ENCODE results near the gene PRSS3.
A peak's percentile ranks its signal among the peaks of the same experiment; 100 is the strongest.
"Not testable (repeated sequence)": the region's sequence is repeated elsewhere in the genome, so short reads cannot be mapped to it uniquely, and the experiment has no call there.

The PRSS3 gene

DNA sequence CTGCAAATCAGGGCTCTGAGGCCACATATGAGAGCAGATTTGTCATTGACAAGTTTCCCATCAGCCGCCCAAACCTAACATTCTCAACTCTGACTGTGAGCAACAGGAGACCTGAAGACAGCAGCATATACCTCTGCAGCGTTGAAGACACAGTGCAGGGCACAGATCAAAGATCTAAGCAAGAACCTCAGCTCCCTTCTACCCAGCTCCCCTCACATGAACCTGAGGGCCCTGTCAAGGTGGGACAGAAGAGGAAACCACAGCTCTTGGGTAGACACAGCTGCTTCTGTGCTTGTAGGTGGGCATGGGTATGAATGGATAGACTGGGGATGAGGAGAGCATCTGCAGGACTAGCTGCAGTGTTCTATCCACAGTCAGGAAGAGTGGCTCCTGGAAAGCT lies 8.7 kb upstream of the PRSS3 start:
- no peak for DNase-seq (ENCODE audit: low spot score)

DNA sequence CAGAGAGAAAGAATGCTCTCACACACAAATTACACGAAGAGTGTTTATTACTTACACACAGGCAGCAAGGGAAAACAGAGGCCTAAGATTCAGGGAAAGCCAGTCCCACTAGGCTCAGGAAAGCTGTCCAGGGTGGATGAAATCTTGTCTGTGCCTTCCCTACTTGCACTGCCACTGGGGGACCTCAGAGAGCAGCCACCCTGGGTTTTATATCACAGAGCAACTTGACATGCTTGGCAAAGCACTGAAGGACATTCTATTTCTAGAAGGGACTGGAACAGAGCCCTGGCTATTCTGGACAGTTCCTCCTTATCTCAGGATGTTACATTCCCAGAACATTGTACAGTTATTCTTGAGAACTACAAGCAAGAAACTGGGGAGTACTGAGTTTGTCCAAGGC lies 7.5 kb upstream of the PRSS3 start:
- DNase-seq (ENCODE audit: low spot score): no peak

DNA sequence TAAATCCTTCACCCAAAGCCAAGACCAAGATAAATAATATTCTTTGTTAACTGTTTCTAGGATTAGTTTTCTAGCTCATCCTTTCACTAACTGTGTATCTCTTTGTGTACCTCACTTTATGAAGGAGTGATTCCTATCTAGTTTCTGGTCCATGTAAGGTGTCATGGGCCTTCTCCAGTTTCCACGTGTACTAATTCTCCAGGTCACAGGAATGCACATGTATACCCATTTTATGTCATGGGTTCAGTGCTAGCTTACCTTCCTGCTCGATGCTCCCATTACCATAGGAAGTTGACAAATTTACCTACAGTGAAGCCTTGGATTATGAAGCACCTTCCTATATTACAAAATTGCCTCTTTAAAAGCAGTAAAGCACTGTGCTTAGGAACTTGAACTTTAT lies 5.9 kb upstream of the PRSS3 start:
- not testable (repeated sequence) for DNase-seq (ENCODE audit: low spot score)

DNA sequence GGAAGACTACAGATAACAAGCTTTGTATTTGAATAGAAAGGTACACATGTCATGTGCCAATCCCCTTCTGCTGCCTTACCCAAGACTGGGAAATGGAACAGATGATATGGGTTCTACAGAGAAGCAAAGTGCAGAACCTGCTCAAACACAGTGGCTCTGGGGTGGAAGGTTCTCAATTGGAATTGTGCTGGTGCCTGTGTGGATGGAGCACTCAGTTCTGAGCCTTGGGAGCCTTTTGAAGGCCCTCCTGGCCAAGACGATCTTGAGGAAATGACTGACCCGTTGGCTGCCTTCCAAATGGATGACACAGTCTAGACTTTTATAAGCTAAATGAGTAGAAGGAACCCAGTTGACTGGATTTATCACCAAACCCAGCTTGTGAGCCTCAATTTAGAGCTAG lies 4.2 kb upstream of the PRSS3 start:
- DNase-seq (ENCODE audit: low spot score): no peak

DNA sequence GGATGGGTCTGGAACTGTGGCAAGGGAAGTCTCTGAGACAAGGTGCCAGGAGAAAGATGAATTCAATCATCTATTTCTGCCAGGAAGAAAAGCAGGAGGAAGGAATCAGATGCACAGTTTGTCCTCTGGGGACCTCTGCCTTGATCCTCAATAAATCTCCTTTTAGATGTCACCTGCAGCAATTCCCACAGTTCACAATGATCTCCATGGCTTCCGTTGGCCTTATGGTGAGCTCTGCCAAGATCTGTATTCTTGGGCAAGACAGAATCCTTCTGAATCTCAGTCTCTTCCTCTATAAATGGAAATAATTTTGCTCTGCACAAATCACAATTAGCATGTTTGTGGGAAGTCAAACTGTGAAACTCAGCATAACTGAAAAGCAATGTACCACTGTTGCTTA lies 1.9 kb upstream of the PRSS3 start:
- not testable (repeated sequence) for DNase-seq (ENCODE audit: low spot score)

DNA sequence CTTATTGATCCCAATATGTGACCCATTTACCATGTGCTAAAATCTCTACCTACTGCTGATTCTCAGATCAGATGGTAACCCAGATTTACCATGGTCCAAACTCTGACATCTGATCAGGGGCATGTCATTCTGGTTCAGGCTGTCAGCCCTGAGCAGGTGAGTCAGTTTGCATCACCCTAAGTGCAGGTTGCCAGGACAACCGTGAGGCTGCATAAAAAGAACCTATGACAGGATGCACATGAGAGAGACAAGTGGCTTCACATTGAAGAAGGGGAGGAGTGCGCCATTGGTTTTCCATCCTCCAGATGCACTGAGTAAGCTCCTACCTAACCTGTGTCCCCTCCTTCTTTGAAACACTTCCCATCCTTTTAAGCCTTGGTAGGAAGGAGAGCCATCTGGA lies 801 bp upstream of the PRSS3 start:
- no peak for DNase-seq (ENCODE audit: low spot score)

DNA sequence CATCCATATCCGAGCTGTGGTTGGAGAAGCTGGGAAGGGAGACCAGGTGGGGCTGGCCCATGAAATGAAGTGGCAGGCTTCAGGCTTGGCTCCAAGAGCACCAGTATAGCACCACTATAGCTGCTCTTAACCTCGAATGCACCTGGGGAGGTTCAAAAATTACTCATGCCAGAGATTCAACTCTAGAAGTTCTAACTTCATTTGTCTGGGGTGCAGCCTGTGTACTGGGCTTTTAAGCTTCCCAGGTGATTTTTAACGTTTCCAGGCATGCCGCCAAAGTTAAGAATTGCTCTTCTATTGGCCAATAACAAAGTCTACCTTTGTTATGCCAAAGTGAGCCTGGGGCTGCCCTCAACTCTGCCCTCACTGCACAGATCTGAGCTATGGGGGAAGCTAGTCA lies 458 bp downstream of the PRSS3 start:
- no peak for DNase-seq (ENCODE audit: low spot score)

DNA sequence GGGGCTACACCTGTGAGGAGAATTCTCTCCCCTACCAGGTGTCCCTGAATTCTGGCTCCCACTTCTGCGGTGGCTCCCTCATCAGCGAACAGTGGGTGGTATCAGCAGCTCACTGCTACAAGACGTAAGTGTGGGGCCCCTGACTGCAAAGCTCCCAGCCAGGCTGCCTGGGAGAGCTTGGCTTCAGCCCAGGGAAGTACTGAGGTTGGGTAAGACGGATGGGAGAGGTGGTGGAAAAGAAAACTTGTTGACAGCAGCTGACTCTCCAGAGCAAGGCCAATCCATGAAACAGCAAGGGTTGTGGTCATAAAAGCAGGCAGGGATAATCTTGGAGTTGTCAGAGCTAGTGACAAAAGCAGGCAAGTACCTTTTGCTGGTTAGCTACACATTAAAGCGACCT lies 1.3 kb downstream of the PRSS3 start:
- DNase-seq (ENCODE audit: low spot score): not testable (repeated sequence)

DNA sequence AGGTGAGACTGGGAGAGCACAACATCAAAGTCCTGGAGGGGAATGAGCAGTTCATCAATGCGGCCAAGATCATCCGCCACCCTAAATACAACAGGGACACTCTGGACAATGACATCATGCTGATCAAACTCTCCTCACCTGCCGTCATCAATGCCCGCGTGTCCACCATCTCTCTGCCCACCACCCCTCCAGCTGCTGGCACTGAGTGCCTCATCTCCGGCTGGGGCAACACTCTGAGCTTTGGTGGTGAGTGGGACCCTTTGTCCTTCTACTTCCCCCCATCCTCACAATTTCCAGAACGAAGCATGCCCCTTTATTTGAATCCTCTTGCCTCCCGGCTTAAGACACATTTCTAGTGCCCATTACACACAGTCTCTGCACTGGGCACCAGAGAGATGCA lies 2.5 kb downstream of the PRSS3 start:
- no peak for DNase-seq (ENCODE audit: low spot score)

DNA sequence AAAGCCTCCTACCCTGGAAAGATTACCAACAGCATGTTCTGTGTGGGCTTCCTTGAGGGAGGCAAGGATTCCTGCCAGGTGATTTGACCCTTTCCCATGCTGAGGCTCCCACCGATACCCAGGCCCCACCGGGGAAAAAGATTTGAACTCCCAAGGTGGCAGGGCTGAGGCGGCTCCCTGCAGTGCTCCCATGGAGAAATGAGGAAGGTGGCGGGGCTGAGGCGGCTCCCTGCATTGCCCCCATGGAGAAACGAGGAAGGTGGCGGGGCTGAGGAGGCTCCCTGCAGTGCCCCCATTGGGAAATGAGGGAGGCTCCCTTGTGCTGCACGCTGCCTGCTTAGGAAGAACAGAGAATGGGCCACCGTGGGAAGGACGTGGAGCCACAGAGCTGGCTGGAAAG lies 3.2 kb downstream of the PRSS3 start:
- DNase-seq (ENCODE audit: low spot score): no peak

DNA sequence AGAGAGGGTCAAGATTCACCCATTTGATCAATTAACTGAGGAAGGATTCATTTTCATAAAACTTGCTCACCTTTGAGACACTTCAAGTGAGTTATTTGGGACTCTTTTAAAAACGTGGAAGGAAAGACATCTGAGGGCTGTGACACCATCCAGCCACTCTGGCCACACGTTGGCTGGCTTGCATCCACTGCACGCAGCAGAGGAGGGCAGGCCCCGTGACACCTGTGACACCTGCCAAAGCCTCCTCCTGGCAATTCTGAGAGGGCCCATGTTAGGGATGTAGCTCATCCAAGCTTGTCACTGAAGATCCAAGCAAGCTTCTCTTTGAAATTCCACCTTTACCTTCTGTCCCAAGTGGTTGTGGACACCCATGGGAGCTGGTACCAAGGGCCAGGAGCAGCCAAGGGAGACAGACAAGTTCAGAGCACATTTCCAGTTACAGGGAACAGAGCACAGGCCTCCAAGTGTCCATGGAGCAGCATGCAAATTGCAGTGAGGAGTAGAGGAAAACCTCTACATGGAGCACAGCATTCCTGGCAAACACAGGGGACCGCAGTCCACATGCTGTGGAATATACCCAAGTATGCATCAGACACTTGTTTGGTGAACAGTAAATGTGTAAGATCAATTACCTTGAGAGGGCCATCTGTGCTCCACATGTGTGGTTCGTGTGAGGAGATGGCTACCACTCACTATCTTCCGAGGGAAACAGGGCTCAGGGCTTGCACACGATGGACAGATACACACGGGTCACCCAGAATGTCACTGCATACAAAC lies 4.8 kb downstream of the PRSS3 start:
- DNase-seq (ENCODE audit: low spot score): no peak

DNA sequence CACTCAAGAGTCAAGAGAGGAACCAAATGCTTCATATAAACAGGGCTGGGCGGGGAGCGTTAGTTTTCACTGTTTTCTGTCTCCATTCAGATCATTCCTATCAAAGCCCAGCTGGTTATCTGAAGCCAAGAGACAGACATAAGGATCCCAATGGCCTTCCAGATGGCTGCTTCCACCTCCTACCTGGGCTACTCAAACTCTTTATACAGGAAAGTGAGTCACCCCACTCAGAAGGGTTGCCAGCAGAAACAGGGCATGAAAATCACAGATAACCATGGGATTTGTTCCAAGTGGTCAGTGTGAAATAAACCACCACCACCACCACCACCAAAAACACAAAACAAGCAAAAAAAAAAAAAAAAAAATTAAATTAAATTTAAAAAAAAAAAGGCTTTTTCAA lies 5.5 kb downstream of the PRSS3 start:
- DNase-seq (ENCODE audit: low spot score): no peak

DNA sequence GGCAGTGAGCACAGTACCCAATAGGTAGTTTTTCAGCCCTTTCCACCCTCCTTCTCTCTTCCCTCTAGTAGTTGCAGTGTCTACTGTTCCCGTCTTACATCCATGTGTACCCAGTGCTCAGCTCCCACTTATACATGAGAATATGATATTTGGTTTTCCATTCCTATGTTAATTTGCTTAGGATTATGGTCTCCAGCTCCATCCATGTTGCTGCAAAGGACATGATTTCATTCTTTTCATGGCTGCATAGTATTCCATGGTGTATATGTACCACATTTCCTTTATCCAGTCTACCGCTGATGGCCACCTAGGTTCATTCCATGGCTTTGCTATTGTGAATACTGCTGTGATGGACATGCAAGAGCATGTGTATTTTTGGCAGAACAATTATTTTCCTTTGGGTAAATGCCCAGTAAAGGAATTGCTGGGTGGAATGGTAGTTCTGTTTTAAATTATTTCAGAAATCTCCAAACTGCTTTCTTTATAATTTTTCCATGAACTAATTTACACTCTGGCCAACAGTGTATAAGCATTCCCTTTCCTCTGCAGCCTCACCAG lies 6.7 kb downstream of the PRSS3 start:
- DNase-seq (ENCODE audit: low spot score): not testable (repeated sequence)

DNA sequence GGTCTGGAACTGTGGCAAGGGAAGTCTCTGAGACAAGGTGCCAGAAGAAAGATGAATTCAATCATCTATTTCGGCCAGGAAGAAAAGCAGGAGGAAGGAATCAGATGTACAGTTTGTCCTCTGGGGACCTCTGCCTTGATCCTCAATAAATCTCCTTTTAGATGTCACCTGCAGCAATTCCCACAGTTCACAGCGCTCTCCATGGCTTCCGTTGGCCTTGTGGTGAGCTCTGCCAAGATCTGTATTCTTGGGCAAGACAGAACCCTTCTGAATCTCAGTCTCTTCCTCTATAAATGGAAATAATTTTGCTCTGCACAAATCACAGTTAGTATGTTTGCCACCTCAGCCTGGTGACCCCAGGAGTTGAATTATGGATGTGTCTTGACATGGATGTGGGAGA lies 8.8 kb downstream of the PRSS3 start:
- not testable (repeated sequence) for DNase-seq (ENCODE audit: low spot score)

DNA sequence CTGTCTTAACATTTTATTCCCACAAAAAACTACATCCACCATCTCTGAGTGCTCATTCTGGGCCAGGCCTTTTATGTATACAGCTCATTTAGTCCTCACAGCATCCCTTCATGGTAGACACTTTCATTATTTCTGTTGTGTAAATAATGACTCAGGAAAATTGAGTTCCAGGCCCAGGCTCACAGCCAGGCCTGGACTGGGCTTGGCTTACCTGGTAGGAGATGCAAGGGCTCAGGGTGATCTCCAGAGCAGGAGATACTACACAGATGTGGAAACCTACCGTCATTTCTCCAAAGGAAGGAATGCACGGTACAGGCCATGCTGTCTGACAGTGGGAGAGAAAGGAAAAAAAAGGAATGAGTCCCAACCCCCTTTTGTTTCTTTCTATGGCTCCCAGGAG lies 11.8 kb downstream of the PRSS3 start:
- not testable (repeated sequence) for DNase-seq (ENCODE audit: low spot score)

DNA sequence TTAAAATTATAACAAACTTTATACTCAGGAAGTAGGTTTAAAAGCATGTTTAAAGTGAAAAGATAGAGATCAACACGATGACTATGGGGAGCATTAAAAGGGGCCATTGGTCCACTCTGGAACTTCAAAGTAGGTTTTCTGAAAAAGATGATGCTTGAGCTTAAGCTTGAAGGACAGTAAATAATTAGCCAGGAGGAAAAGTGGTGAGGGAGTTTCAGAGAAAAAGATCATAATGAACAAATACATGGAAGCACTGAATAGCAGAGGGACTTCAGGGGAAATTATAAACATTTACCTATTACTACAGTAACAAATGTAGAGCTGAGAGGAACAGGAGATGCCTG lies 13.6 kb downstream of the PRSS3 start:
- DNase-seq (ENCODE audit: low spot score): not testable (repeated sequence)

DNA sequence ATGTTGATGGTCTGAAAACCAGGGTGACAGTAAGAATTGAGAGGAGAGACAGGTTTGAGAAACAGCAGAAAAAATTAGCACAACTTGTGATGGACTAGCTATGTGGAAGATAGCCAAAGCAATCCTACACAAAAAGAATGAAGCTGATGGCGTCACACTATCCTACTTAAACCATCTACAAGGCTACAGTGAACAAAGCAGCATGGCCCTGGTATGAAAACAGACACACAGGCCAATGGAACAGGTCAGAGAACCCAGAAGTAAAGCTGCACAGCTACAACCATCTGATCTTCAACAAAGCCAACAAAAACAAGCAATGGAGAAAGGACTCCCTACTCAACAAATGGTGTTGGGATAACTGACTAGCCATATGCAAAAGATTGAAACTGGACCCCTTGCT lies 14.1 kb downstream of the PRSS3 start:
- no peak for DNase-seq (ENCODE audit: low spot score)

DNA sequence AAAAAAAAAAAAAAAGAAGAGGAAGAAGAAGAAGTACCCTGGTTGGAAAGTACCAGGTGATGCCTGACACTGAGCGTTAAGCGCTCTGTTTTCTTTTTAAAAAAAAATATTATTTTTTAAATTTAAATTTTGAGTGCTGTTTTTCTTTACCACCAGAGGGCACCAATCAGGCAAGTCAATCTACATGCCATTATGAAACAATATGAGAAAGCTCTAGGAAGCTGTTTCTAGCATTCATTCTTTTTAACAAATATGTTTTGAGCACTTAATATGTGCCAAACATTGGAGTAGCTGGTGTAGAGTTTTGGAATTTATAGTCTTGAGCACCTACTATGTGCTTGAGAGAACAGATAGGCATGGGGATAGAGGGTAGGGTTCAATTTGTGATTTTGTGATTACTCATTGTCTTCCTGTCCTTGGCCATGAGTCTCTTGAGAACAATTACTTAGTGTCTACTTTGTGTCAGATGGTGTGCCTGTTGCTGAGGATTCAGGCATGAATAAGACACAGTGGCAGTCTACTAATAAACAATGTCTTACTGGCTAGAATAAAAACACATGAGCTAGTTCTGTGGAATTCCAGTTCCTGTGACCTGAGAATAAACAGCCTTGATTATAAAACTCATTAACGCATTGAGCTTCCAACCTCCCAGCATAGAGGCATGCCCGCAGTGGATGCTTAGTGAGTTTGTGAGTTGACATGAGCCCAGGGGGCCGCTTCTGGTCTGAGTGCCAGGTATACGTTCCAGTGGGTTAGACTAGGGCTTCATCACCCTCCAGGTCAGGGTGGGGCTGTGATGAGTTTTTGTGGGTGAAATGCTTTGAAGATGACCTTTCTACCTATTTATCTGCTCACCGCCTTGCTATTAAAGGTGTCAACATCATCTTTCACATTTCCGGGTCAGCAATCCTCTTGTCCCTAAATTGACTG lies 18.6 kb downstream of the PRSS3 start:
- DNase-seq (ENCODE audit: low spot score): peak; percentile 37

DNA sequence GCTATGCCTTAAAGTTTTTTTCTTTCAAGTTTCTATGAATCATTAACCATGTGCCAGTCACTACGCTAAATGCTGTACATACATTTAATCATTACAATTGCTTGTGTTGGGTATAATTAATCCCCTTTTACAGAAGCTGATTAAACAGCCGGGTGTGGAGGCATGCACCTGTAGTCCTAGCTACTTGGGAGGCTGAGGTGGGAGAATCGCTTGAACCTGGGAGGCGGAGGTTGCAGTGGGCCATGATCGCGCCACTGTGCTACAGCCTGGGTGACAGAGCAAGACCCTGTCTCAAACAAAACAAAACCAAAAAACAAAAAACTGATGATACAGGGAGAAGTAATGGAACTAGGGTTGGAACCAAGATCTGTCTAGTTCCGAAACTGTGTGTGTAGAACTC lies 20.4 kb downstream of the PRSS3 start:
- DNase-seq (ENCODE audit: low spot score): no peak

DNA sequence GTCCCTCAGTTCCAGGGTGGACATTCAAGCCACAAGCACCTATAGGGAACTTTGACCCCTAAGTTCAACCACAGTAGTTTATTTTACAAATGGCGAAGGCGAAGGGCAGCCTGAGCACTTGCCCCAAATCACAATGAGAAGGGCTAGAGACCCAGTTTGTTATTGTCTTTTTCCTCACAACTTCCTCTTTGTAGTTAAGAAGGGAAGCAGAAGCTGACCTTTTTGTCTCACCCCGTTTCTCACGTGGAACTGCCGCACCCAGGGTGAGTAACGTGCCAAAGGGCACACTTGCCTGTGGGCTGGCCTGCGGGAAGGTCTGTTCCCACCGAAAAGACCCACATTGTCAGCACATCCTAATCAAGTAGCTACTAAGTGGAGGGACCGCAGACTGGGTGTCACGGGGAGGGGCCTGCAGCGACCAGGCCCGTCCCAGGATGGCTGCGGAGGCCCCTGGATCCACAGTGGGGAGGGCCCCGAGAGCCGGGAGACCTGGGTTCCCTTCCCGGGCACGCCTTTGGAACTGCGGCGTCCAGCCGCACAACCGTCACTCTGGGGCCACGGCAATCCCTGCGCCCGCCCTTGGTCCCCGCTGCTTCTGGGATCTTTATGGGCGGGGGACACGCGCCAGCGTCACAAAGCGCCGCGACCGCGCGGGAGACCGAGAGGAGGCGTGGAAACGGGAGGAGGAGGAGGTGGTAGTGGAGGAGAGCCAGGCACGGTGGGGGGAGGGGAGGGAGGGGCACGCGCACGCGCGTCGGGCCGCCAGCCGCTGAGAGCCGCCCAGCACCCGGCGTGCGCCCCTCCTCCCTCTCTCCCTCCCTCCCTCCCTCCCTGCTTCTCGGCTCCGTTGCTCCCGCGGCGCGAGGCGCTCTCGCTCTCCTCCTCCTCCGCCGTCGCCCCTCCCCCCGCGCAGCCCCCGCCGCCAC lies 21.2 kb downstream of the PRSS3 start, which contains the start of gene UBE2R2:
Gene UBE2R2 (plus strand): TSS at position 834 of the 926 bp plus-strand sequence. CDS start 598 bp downstream, outside the sequence.
- DNase-seq (ENCODE audit: low spot score): peak; percentile 96

DNA sequence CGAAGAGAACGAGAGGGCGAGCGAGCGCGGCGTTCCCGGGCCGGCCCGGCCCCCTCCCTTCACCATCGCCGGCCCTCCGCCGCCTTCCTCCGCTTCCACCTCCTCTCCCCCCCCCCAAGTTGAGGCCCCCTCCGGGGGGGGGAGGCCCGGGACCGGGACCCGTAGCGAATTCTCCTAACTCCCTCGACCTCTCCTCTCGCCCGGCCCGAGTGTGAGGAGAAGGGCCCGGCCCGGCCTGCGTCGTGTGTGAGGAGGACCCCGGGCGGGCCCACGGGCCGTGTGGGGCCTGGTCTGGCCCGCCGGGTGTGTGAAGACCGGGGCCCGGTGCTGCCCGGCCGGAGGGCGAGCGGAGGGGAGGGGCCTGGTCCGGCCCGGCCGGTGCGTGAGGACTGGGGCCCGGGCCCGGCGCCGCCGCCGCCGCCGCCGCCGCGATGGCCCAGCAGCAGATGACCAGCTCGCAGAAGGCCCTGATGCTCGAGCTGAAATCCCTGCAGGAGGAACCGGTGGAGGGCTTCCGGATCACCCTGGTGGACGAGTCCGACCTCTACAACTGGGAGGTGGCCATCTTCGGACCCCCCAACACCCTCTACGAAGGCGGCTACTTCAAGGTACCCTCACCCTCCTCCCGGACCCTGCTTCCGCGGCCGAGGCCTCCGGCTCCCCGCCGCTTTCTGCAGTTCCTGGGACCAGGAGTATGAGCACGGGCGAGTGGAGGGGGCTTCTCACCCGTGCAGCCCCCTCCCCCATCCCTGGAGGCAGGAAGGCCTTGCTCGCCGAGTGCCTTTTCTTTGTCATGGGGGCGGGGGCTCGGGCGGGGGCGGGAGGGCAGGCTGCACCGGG lies 22.2 kb downstream of the PRSS3 start:
- peak; percentile 59 for DNase-seq (ENCODE audit: low spot score)
